ENCODE measurements around the gene CAPN15. TPM values are rescaled to one million over a fixed set of nuclear protein-coding genes. Genes with fewer than 3 reads are reported as not detected.

The CAPN15 gene
- total RNA-seq, 4 donors from 2014 or later = 22.3 to 37.8 (median 27.4) TPM

- no peaks in the 10 kb centered on the region for H3K27me3 ChIP-seq
- intact Hi-C loops (cut with DNase I; ENCODE audit: low total_unique reads) = no loop called here
- H3K27ac ChIP-seq = no peak overlapping the region
- no peak overlapping the region for H3K4me3 ChIP-seq
- in situ Hi-C loops (cut with MboI; ENCODE audit: low sequenced_read_pairs in 4 of 4) = no loop called here
- ATAC-seq (no peak), DNase-seq (no peak)
- no peaks in the 10 kb centered on the region for H3K9me3 ChIP-seq
- H3K36me3 ChIP-seq = peaks cover 0 to 27% of the 10 kb centered on the region in 2 donors
- TF ChIP-seq, protein P1, sequence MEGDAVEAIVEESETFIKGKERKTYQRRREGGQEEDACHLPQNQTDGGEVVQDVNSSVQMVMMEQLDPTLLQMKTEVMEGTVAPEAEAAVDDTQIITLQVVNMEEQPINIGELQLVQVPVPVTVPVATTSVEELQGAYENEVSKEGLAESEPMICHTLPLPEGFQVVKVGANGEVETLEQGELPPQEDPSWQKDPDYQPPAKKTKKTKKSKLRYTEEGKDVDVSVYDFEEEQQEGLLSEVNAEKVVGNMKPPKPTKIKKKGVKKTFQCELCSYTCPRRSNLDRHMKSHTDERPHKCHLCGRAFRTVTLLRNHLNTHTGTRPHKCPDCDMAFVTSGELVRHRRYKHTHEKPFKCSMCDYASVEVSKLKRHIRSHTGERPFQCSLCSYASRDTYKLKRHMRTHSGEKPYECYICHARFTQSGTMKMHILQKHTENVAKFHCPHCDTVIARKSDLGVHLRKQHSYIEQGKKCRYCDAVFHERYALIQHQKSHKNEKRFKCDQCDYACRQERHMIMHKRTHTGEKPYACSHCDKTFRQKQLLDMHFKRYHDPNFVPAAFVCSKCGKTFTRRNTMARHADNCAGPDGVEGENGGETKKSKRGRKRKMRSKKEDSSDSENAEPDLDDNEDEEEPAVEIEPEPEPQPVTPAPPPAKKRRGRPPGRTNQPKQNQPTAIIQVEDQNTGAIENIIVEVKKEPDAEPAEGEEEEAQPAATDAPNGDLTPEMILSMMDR (IDR thresholded peaks at IDR 0.05 in 4 of 5, conservative IDR thresholded peaks at IDR 0.05 in 1 of 5) = no peak
- TF ChIP-seq POLR2A (IDR thresholded peaks at IDR 0.05) = no peak
- H3K4me1 ChIP-seq = peaks cover 13 to 27% of the 10 kb centered on the region in 2 donors
These were observed 5.9 kb upstream of the CAPN15 start for GRCh38 chr16:521381-522210.

DNA sequence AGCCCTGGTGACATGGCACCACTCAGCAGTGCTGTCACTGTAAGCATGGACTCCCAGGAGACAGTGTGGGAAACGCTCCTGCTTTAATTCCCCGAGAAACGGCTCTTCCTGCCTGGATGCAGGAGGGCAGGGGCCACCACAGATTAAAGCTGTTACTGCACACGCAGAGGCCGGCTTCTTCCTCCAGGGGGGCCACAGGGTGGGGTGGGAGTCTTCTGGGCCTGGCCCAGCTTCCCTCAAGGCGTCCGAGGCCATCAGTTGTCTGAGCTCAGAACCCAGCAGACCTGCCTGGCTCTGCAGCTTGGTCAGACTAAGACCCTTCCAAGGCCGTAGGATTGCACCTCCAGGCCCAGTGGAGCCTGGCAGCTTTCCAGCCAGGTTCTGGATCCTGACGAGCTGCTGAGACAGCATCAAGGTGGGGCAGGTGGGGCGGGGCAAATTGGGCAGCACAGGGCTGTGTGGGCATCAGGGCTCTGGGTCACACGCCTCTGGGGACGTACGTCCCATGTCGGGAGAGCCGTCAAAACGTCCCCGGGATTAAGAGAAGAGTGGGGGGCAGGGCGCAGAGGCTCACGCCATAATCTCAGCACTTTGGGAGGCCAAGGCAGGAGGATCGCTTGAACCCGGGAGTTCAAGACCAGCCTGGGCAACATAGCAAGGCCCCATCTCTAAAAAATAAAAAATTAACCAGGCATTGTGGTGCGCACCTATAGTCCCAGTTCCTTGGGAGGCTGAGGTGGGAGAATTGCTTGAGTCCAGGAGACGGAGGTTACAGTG is 5.0 kb upstream of the CAPN15 start:
- no peak for DNase-seq
- Histone ChIP-seq H3K36me3 (peaks cover 0 to 18% of the 10 kb centered on the region in 2 donors), H3K4me3 (no peak overlapping the region), H3K9me3 (no peaks in the 10 kb centered on the region), H3K27ac (no peak overlapping the region), H3K27me3 (no peaks in the 10 kb centered on the region), H3K4me1 (peaks cover 15 to 29% of the 10 kb centered on the region in 2 donors)
- in situ Hi-C loops (cut with MboI; ENCODE audit: low sequenced_read_pairs in 4 of 4) (no loop called here), intact Hi-C loops (cut with DNase I; ENCODE audit: low total_unique reads) (no loop called here)
- no peak for ATAC-seq
- no peak for TF ChIP-seq POLR2A (IDR thresholded peaks at IDR 0.05)
- TF ChIP-seq, protein P1 (IDR thresholded peaks at IDR 0.05 in 4 of 5, conservative IDR thresholded peaks at IDR 0.05 in 1 of 5) = no peak

- in situ Hi-C loops (cut with MboI; ENCODE audit: low sequenced_read_pairs in 4 of 4) (no loop called here), intact Hi-C loops (cut with DNase I; ENCODE audit: low total_unique reads) (no loop called here)
- TF ChIP-seq, protein P1 (IDR thresholded peaks at IDR 0.05 in 4 of 5, conservative IDR thresholded peaks at IDR 0.05 in 1 of 5) = no peak
- TF ChIP-seq POLR2A (IDR thresholded peaks at IDR 0.05) = no peak
- no peak overlapping the region for H3K27ac ChIP-seq
- no peaks in the 10 kb centered on the region for H3K27me3 ChIP-seq
- ATAC-seq (no peak), DNase-seq (no peak)
- no peak overlapping the region for H3K4me3 ChIP-seq
- peaks cover 15 to 29% of the 10 kb centered on the region in 2 donors for H3K4me1 ChIP-seq
- no peaks in the 10 kb centered on the region for H3K9me3 ChIP-seq
- peaks cover 0 to 15% of the 10 kb centered on the region in 2 donors for H3K36me3 ChIP-seq
These were observed 4.3 kb upstream of the CAPN15 start for GRCh38 chr16:523097-523741.

DNA sequence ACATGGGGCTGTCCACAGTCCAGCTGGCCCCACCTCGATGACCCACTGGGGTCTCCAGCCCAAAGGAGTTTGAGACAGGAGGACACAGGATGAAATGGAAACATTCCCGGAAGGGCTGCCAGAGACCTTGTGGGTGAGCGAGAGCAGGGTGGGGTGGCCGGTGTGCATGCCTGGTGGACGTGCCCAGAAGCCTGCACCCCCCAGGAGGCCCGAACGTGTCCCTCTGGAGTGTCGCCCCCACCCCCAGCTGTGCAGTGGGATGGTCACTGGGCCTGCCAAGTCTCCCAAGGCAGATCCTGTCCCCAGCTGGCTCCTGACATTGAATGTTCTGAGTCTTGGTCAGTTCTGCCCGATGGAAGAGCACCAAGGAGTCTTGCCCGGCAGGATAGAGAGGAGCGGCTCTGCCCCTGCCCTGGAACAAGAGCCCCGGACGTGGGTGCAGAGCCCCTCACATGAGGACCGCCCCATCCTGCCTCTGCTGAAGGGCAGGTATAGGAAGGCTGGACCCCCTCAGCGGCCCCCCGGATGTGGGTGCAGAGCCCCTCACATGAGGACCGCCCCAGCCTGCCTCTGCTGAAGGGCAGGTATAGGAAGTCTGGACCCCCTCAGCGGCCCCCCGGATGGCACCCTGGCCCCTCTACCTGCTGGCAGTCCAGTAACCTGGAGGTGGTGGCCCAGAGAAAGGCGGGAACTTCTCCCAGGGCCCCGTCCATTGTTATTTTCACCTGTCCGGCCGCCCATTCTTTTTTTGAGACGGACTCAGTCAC is 3.1 kb upstream of the CAPN15 start:
- Histone ChIP-seq H3K4me1 (peaks cover 25 to 34% of the 10 kb centered on the region in 2 donors), H3K9me3 (no peaks in the 10 kb centered on the region), H3K27ac (peak overlapping the region in 3 of 4 donors; percentile 34 to 99 (median 94)), H3K27me3 (no peaks in the 10 kb centered on the region), H3K36me3 (peaks cover 0 to 15% of the 10 kb centered on the region in 2 donors), H3K4me3 (no peak overlapping the region)
- no peak for DNase-seq
- in situ Hi-C loops (cut with MboI; ENCODE audit: low sequenced_read_pairs in 4 of 4) = no loop called here
- intact Hi-C loops (cut with DNase I; ENCODE audit: low total_unique reads) = no loop called here
- TF ChIP-seq, protein P1 (IDR thresholded peaks at IDR 0.05 in 4 of 5, conservative IDR thresholded peaks at IDR 0.05 in 1 of 5) = no peak
- no peak for TF ChIP-seq POLR2A (IDR thresholded peaks at IDR 0.05)
- no peak for ATAC-seq
